Measurements from ENCODE around the gene FARS2.

The FARS2 gene

GRCh38 chr6:5509106-5509505, 247.8 kb downstream of the FARS2 start:
- no peak for DNase-seq (ENCODE audit: low read depth)

- no peak for DNase-seq (ENCODE audit: low read depth)
Observed at GRCh38 chr6:5510331-5511133, 249.2 kb downstream of the FARS2 start.

- DNase-seq (ENCODE audit: low read depth): no peak
Observed at GRCh38 chr6:5511954-5512353, 250.6 kb downstream of the FARS2 start.

- DNase-seq (ENCODE audit: low read depth): no peak
Observed at GRCh38 chr6:5512422-5512821, 251.1 kb downstream of the FARS2 start.

GRCh38 chr6:5513408-5513807, 252.1 kb downstream of the FARS2 start:
- no peak for DNase-seq (ENCODE audit: low read depth)

- DNase-seq (ENCODE audit: low read depth): no peak
Observed at GRCh38 chr6:5514353-5514752, 253.0 kb downstream of the FARS2 start.

GRCh38 chr6:5515200-5515599, 253.9 kb downstream of the FARS2 start:
- no peak for DNase-seq (ENCODE audit: low read depth)

- no peak for DNase-seq (ENCODE audit: low read depth)
Observed at GRCh38 chr6:5516036-5516435, 254.7 kb downstream of the FARS2 start.

- peak; percentile 5 for DNase-seq (ENCODE audit: low read depth)
Observed at GRCh38 chr6:5517796-5518195, 256.5 kb downstream of the FARS2 start.

- DNase-seq (ENCODE audit: low read depth): no peak
Observed at GRCh38 chr6:5518936-5519491, 257.7 kb downstream of the FARS2 start.

- no peak for DNase-seq (ENCODE audit: low read depth)
Observed at GRCh38 chr6:5520796-5521195, 259.5 kb downstream of the FARS2 start.

GRCh38 chr6:5521322-5521721, 260.0 kb downstream of the FARS2 start:
- no peak for DNase-seq (ENCODE audit: low read depth)

- no peak for DNase-seq (ENCODE audit: low read depth)
Observed at GRCh38 chr6:5522147-5522546, 260.8 kb downstream of the FARS2 start.

GRCh38 chr6:5524110-5524509, 262.8 kb downstream of the FARS2 start:
- no peak for DNase-seq (ENCODE audit: low read depth)

GRCh38 chr6:5525209-5525608, 263.9 kb downstream of the FARS2 start:
- no peak for DNase-seq (ENCODE audit: low read depth)

- DNase-seq (ENCODE audit: low read depth): no peak
Observed at GRCh38 chr6:5529015-5529414, 267.7 kb downstream of the FARS2 start.

- no peak for DNase-seq (ENCODE audit: low read depth)
Observed at GRCh38 chr6:5529733-5530132, 268.4 kb downstream of the FARS2 start.

GRCh38 chr6:5531161-5531560, 269.8 kb downstream of the FARS2 start:
- DNase-seq (ENCODE audit: low read depth): no peak

- no peak for DNase-seq (ENCODE audit: low read depth)
Observed at GRCh38 chr6:5531853-5532375, 270.6 kb downstream of the FARS2 start.

- DNase-seq (ENCODE audit: low read depth): no peak
Observed at GRCh38 chr6:5532941-5533340, 271.6 kb downstream of the FARS2 start.

GRCh38 chr6:5534643-5535042, 273.3 kb downstream of the FARS2 start:
- no peak for DNase-seq (ENCODE audit: low read depth)

- DNase-seq (ENCODE audit: low read depth): no peak
Observed at GRCh38 chr6:5536644-5537043, 275.3 kb downstream of the FARS2 start.

- no peak for DNase-seq (ENCODE audit: low read depth)
Observed at GRCh38 chr6:5537132-5537531, 275.8 kb downstream of the FARS2 start.

- no peak for DNase-seq (ENCODE audit: low read depth)
Observed at GRCh38 chr6:5537967-5538366, 276.7 kb downstream of the FARS2 start.

All from stimulated activated CD8-positive, alpha-beta memory T cell treated with anti-CD3 and anti-CD28 coated beads, Interleukin-12 subunit alpha, Interleukin-12 subunit beta, amount 100 ng/mL, for 4 hours (primary cell).